Fibroblast of peridontal ligament (primary cell): ENCODE results near the gene SLC4A7.

Experiments
- DNase-seq: peaks from one replicate; pipeline ENCODE4 v3.0.0-alpha.2; 2010; ENCODE audit errors: extremely low read depth

The SLC4A7 gene

GRCh38 chr3:27325419-27325818 is 158.8 kb downstream of the SLC4A7 start:
- DNase-seq = no peak

GRCh38 chr3:27324686-27325085 is 159.5 kb downstream of the SLC4A7 start:
- no peak for DNase-seq

- DNase-seq = no peak
These were observed 161.1 kb downstream of the SLC4A7 start for GRCh38 chr3:27323087-27323570.
